SKM-1 (cell line): ENCODE results near the gene ECE2.
A peak's percentile ranks its signal among the peaks of the same experiment; 100 is the strongest.

Experiments used
- DNase-seq: peaks from one replicate; lab custom pipeline; 2025; ENCODE audit not compliant: unreplicated experiment; lab: John Stamatoyannopoulos, UW

The ECE2 gene

DNA sequence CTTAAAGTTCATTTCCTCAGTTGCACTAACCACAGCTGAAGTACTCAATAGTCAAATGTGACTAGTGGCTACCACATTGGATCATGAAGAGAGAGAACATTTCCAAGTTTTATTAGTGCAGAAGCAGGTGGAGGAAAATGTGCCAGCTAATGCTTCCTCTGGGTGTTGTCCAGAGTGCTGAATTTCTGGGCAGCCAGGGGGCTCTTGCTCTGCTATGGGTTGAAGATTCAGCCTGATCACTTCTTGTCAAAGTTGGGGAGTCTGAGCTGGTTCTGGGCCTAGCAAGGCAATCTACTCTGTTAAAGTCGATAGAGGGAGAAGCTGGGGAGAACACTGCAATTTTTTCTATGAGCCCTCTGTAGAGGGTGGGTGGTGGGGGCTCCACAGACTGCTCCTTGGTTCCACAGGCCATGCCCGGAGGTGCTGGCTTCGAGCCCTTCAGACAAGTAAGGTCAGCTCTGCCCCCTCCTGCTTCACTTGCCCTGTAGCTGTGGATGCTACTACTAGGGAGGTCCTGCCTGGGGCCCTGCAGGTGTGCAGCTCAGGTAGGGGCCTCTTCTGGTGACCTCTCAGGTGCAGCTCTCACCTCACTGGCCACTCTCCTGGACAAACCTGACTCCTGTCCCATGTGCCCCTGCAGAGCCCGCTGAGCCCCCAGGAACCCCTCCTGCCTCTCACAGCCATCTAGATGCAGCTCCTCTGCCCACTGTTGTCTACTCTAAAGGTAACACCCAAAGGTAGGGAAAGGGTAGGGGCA is 35.3 kb upstream of the ECE2 start:
- DNase-seq, result no peak

DNA sequence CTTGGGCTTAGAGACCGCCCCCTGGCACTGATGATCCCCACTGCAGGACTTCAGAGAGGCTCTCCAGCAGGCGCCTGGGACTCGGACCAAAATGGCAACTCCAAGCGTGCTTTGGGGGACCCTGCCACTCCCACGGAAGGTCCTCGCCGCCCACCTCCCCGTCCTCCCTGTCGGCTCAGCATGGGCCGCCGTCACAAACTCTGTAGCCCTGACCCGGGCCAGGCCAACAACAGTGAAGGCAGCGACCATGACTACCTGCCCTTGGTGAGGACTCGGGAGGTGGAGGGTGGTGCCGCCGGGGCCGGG is 34.7 kb upstream of the ECE2 start:
- DNase-seq, result no peak

DNA sequence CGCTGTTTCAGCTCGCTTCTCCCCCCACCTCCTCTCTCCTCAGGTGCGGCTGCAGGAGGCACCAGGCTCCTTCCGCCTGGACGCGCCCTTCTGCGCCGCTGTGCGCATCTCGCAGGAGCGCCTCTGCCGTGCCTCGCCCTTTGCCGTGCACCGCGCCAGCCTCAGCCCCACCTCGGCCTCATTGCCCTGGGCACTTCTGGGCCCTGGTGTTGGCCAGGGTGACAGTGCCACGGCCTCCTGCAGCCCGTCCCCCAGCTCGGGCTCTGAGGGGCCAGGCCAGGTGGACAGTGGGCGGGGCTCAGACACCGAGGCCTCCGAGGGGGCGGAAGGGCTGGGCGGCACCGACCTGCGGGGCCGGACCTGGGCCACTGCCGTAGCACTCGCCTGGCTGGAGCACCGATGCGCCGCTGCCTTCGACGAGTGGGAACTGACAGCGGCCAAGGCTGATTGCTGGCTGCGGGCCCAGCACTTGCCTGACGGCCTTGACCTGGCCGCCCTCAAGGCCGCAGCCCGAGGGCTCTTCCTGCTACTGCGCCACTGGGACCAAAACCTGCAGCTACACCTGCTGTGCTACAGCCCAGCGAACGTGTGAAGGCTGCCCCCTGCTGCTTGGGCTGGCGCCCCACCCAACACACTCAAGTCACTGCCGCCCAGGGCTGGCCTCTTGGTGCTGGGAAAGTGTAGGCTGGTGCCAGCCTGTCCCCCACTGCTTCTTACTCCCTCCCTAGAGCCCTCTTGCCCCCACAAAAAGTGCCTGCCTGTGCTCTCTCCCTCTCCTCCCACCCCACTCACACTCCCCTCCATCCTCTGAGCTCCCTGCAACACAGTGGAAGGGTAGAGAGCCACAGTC is 34.1 kb upstream of the ECE2 start:
- DNase-seq, result no peak

DNA sequence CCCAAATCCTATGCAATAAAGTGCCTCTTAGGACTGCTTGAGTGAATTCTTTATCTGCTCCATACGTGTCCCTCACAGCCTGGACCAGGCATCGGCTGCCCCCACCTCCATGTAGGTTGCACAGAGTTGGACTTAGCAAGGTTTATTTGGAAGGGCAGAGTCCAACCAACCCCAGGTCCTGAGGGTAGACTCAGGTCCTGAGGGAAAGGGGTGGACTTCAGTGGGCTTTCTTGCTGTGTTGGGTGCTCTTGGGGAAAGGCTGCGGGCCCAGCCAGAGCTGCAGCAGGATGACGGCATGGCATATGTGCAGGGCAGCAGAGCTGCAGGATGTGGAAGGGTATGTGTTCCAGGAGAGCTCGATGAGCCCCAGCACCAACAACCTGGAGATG is 33.5 kb upstream of the ECE2 start:
- DNase-seq, result no peak

DNA sequence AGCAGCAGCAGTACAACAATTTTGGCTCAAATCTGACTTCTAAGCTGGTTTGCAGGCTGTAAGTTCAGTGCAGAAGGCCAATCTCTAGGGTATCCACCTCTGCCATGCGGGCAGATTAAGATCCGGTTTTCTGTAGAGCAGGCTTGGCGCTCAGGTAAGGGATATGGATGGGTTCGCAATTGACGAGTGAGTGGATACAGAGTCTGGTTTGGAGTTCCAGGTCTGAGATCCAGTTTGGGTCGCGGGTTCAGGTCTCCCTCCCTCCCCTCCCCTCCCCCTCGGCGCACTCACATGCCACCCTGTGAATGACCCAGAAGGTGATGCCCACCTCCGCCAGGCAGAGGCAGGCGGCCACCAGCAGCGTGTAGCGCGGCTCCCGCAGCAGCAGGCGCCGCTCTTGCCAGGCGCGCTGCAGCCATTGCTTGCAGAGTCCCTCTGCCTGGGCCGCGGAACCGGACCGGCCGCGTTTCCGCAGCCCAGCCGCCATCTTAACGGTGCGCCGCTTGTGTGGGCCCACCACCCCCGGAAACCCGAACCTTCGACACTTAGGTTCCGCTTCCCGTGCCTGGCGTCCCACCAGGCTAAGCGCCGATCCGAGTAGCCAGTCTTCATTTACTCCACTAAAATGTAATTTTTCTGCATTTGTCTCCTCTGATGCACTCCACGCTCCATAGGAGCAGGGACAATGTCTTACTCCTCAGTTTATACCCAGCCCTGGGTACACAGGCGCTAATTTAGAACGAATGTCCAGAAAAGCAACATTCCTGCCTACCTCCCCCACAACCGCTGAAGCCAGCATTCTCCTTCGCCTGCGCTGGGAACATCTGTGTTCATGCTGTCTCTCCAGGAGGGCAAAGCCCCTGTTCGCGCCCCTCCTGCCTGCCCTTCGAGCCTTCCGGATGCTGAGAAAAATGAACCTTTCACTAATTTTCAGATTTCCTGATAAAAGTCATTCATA is 27.1 kb upstream of the ECE2 start, which contains the start of gene ALG3:
Gene ALG3 (minus strand): TSS at position 509 of the 958 bp plus-strand sequence. CDS start 22 bp downstream, at position 487.
- DNase-seq, result no peak

DNA sequence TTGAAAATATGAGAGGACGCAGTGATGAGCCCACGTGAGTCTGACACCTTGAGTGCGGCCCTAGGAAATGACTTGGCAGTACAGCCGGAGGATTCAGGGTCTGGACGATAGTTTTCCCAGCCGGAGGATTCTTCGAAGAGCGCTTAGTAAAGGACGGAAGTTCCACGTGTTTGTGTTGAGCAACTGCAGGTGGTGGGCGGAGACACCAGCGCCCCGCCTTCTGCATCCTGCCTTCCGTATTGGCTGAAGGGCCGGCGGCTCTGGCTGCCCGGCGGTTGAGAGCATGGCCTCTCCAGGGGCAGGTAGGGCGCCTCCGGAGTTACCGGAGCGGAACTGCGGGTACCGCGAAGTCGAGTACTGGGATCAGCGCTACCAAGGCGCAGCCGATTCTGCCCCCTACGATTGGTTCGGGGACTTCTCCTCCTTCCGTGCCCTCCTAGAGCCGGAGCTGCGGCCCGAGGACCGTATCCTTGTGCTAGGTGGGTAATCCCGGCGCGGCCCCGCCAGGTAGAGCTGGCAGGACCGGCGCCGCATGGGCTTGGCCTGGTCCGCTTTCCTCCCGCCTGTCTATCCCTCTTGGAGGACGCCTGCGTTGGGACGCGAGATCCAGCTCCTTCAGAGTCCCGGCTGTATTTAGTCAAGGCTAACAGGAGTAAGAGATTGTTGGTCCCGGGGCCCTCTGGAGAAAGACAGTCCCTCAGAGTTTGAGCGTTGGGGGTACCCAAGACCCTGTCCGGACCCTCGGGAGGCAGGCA is 26.2 kb upstream of the ECE2 start, which contains the start of gene EEF1AKMT4:
Gene EEF1AKMT4 (plus strand): TSS at position 261 of the 755 bp plus-strand sequence. CDS start 23 bp downstream, at position 284.
- peak; percentile 94 for DNase-seq

DNA sequence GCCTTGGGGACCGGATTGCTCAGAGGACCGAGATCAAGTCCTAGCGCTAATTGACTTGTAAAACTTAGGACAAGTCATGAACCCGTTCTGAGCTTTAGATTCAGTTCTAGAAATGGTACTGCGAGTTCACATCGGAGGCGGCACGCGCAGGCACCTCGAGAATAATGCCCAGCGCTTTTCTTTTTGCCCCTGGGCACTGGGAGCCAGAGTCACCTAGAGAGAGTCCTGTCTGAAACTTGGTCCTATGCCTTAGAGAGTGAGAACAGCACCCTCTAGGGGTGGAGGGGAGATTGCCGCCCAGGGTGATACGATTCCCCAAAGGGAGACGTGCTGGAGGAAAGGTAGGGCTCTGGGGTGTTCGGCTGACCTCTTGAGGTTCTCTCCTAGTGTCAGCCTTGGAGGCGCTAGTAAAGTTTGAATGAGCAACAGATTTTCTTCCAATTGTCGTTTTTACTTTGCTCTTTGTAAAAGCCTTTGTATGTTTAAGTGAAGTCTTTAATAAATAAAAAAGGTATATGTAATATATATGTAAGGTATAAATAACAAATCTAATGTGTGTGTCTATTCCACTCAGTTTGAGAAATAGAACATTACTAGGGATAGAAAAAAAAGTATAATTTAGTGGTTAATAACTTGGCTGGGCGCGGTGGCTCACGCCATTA is 25.5 kb upstream of the ECE2 start:
- DNase-seq, result peak; percentile 91

DNA sequence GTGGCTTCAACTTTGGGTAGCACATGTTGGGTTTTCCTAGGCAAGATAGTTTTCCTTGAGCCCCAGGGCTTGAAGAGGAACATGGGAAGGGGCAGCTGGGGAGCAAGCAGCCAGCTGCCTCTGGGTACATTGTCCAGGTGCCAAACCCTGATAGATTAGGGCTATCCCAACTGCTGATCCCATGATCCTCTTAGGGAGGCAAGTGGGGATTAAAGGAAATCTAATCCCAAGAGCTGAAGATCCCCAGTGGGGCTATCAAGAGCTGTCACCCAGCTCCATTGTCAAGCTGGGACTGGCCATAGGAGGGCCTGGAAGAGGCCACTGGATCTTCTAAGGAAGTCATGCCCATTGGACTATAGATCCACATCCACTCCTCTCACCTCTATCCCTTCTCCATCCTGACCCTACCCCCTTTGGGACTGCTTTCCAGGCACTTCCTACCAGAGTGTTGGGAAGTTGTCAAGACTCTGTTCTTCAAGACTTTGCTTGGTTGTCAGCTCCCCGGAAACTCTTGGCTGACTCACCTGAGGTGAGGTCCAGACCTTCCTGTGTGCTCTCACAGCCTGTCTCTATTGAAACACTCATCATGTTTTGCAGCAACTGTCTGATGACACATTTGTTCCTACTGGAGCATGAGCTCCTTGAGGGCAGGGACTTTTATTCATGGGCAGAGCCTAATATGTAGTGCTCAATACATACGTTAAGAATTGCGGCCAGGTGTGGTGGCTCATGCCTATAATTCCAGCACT is 20.4 kb upstream of the ECE2 start:
- DNase-seq, result no peak

DNA sequence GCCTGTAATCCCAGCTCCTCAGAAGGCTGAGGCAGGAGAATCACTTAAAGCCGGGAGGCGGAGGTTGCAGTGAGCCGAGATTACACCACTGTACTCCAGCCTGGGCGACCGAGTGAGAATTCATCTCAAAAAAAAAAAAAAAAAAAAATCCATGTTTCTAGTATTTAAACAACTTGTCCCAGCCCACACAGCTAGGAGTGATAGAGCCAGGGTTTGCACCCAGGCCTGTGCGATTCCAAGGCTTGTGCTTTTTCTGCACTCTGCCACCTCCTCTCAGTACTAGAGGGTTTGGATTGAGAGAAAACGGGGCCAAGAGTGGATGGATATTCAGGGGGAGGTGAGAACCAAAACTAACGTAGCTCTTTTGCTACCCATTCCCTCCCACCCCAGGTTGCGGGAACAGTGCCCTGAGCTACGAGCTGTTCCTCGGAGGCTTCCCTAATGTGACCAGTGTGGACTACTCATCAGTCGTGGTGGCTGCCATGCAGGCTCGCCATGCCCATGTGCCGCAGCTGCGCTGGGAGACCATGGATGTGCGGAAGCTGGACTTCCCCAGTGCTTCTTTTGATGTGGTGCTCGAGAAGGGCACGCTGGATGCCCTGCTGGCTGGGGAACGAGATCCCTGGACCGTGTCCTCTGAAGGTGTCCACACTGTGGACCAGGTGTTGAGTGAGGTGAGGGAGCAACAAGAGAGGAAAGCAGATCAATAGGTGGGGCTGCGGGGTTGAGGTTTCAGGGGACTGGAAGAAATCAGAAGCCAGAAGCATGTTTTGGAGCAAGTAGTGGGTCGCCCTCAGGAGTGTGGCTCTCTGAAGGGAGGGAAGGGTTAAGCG is 18.5 kb upstream of the ECE2 start:
- DNase-seq, result no peak

DNA sequence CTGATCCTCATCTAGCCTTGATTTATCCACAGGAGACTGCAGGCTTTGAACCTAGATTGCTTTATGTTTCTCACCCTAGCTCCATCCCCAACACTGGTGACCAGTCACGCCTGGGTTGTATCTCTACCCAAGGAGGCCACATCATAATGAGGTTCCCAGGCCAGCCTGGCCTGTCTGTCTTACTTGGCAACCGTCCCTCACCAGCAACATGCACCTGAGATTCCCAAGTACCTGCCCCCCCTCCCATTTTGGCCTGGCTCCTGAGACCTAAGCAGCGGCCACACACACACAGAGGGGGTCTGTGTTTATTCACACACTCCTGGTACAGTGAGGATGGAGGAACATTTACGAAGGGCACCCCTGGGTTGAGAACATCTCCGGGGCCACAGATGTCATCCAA is 16.9 kb upstream of the ECE2 start:
- no peak for DNase-seq

DNA sequence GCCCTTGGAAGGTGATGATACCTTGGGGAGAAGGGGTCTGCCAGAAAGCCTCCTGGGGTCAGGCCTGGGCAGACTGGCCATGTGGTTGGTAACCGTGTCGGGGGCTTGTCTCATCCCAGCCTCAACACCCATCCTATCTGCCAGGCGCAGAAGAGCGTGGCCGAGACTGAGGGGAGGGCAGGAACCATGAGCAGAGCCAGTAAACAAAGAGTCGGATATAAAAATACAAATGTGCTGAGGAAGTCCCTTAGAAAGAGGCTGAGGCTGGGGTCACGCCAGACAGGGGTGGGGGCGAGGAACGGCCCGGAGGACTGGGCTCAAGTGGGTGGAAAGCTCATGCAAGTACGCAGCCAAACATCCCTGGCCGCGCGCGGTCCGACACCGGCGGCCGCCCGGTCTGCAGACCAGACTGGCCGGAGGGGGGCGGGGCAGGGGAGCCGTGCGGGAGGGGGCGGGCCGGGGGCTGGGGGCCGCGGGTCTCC is 16.4 kb upstream of the ECE2 start:
- DNase-seq, result no peak

DNA sequence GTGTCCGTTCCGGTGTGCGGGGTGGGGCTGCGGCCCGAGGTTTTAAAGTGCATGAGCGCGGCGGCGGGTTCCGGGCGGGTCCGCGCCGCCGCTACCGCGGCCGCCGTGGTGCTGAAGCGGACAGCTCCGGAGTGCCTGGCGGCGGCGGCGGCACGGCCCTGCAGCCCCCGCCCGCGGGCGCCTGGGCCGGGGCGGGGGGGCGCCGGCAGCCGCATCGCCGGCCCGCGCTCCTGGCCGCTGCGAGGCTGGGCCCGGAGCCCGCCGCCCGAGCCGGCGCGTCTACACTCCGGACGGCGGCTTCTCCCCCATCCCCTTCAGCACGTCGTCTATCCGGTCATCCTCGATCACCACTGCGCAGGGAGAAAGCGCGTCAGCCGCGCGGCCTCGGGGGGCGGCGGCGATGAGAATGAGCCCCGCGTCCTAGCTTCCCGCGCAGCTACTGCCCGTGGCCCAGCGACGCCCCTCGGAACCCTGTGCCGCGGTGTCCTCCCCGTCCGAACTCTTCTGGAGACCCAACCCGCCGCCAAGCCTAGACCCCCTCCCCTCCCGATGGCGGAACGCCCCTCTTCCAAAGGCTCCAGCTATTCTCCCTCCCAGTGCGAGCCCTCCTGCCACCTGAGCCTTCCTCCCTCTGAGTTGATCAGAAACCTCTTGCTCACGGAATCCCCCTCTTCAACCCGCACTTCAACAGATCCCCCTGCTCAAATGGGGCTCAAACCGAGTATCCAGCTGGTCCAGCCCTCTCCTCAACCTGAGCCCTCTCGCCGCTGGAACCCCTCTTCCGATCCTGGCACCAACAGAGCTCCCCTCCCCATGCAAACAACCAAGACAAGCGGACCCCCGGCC is 15.7 kb upstream of the ECE2 start:
- no peak for DNase-seq

DNA sequence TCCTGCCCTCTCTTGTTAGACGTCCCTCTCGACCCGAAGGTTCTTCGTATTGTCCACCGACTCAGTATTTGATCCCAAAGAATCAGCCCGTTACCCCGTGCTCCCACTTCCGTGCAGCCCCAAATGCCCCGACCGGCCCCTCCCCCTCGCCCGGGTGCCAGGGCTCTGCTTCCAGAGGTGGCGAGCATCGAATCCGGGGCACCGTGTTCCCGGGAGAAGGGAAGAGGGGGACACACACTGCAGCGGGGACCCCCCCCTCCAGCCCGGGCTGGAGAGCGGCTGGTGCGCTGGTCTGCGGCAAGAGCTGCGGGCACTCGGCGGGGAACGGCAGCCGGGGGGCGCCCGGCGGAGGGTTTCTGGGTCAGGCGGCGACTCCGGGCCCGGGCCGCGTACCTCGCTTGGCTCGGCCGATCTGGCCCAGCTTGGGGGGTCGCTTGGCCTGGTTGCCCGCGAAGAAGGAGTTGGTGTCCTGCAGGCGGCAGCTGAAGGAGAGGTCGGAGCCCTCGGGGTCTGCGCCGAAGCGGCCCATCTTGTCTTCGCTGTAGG is 15.0 kb upstream of the ECE2 start:
- DNase-seq, result no peak

DNA sequence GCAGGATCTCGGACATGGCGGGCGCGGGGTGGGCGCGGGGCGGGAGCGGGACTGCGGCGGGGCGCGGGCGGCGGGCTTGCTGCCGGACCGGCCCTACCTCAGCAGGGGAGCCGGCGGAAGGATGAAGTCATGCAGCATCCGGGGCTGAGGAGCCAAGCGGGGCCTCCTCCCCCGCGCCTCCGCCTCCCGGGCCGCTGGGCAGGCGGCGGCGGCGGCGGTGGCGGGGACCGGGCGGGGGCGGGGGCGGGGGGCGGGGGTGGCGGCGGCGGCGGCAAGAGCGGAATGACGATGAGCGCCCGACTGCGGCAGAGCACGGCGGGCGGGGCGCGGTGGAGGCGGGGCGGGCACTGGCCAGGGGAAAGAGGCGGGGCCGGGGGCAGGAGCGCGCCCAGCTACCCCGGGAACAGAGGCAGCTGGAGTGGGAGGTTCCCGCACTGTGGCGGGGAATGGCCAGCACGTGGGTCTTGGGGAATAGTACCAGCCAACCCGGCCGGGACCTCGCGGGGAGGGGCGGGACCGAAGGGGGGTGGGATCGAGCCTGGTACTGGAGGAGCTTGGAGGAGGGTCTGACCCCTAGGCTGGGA is 14.5 kb upstream of the ECE2 start, which contains the start of gene CAMK2N2:
Gene CAMK2N2 (minus strand): TSS at position 284 of the 584 bp plus-strand sequence. CDS start 268 bp downstream, at position 16.
- peak; percentile 10 for DNase-seq

DNA sequence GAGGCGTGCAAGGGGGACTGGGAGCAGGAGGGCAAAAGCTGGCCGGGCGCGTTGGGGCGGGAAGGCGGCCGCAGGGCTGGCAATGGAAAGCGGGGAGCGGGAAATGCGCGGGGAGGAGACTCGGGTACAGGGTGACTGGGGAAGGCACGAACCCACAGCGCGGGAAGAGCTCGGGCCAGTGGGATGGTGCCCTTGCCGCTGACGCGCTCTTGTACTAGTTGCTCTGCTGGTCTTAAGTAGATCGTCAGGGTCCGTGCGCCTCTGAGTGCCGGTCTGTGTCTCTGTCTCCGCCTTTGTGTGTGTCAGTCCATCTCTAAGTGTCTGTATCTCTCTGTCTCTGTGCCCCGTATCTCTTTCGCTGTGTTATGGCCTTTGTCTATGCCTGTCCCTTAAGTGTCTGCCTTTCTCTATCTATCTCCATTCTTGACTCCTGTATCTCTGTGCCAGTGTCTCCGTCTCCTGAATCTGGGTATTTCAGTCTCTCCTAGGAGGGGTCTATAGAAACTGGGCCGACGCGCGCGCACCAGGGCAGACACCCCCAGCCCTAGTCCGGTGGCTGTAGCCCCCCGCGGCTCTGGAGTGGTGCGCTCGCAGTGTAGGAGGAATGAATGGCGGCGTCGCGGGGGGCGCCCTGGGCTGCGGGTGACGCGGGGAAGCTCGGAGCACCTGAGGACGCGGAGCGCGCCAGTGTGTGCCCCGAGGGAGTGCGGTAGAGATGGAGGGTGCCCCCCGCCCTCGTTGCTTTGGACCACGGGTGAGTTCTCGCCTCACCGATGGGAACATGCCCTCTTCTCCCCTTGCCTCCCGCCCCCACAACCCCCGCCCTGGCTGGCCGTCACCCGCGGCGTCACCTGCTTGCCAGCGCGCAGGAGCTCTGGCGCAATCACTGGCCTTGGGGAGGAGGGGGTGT is 13.7 kb upstream of the ECE2 start:
- no peak for DNase-seq
